OCI-LY7 (cell line): ENCODE measurements around the gene SNRPD2.

Experiments used
- EZH2phosphoT487 ChIP-seq: fragments of 200-600 bp; sonication (generic); IDR thresholded peaks from 2 replicates; pipeline ENCODE4 v1.6.1; 2018; ENCODE audit warnings: low read depth, borderline replicate concordance, mild to moderate bottlenecking, mixed run types, antibody characterized with exemption, low read length, moderate library complexity, mixed read lengths
- TF ChIP-seq, protein P1 (sequence below): fragments of 200-600 bp; sonication (generic); conservative IDR thresholded peaks from 2 replicates; pipeline ENCODE4 v1.5.1; 2014; ENCODE audit warnings: mild to moderate bottlenecking, antibody characterized with exemption, low read length, moderate library complexity, mixed read lengths

GRCh38 chr19:45637890-45638667 lies 53.7 kb downstream of the SNRPD2 start:
- TF ChIP-seq, protein P1, sequence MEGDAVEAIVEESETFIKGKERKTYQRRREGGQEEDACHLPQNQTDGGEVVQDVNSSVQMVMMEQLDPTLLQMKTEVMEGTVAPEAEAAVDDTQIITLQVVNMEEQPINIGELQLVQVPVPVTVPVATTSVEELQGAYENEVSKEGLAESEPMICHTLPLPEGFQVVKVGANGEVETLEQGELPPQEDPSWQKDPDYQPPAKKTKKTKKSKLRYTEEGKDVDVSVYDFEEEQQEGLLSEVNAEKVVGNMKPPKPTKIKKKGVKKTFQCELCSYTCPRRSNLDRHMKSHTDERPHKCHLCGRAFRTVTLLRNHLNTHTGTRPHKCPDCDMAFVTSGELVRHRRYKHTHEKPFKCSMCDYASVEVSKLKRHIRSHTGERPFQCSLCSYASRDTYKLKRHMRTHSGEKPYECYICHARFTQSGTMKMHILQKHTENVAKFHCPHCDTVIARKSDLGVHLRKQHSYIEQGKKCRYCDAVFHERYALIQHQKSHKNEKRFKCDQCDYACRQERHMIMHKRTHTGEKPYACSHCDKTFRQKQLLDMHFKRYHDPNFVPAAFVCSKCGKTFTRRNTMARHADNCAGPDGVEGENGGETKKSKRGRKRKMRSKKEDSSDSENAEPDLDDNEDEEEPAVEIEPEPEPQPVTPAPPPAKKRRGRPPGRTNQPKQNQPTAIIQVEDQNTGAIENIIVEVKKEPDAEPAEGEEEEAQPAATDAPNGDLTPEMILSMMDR = no peak
- no peak for TF ChIP-seq EZH2phosphoT487
